NCI-H146 treated with DMSO at 0.1 percent for 48 hours (cell line): ENCODE results near the gene CASP9.
"Not testable (repeated sequence)": the region's sequence is repeated elsewhere in the genome, so short reads cannot be mapped to it uniquely, and the experiment has no call there.

ENCODE experiments used
- DNase-seq: peaks from one replicate; lab custom pipeline; 2025; ENCODE audit not compliant: unreplicated experiment; lab: John Stamatoyannopoulos, UW

Gene CASP9

DNA sequence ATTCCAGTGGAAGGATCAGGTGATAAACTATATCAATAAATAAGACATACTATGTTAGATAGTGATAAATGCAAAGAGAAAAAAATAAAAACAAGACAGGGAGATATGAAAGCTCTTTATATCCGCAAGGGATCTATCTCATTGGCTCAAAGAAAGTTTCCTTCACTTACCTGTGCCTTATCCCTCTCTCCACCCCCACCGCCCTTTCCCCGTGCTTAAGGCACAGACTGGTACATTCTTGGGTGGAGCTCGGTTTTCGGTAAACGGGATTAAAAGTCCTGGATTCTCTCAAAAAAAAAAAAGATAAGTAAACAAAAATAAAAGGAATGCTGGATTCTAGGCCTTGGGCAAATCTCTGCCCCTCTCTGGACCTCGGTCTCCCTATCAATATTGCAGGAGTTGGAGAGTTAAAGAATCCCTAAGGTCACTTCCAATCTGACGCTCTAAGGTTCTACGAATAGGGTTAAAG lies 2.0 kb upstream of the CASP9 start:
- DNase-seq = no peak

DNA sequence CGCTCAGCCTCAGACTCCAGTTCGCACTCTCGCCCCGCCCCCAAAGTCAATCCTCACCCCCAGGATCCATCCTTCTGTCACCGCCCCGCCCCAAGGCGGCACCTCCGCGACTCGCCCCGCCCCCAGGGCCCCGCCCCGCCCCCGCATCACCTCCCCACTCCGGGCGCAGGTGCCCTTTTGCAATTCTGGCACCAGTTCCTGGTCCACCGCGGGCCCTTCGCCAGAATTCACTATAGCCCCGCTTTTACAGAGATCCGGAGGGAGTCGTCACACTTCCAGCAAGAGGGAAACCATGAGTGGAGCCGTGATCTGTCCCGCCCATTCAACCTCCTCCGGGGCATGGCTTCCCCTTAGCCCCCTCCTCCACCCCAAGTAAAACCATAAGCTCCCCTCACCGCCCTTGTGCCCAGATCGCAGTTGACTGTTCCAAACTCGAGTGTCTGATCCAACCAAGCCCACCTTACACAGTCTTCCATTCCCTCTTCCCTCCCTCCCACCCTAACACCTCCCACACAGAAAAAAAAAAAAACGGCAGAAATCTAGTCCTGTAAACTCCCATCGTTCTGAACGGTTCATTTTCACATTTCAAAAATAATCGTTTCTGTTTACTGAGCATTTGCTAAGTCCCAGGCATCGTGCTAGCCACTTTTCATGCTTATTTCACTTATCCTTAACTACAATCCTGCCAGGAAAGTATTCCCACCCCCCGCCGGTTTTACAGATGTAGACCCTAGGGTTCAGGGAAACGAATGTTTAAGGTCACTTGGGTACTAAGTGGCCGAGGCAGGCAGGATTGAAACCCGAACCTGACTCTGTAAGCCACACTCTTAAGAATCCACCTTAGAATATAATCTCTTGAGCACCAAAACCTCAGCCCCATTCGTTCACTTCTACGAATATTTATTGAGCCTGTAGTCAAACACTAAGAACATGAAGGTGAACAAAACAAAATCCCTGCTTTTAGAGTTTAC lies 1.3 kb upstream of the CASP9 start:
- no peak for DNase-seq

DNA sequence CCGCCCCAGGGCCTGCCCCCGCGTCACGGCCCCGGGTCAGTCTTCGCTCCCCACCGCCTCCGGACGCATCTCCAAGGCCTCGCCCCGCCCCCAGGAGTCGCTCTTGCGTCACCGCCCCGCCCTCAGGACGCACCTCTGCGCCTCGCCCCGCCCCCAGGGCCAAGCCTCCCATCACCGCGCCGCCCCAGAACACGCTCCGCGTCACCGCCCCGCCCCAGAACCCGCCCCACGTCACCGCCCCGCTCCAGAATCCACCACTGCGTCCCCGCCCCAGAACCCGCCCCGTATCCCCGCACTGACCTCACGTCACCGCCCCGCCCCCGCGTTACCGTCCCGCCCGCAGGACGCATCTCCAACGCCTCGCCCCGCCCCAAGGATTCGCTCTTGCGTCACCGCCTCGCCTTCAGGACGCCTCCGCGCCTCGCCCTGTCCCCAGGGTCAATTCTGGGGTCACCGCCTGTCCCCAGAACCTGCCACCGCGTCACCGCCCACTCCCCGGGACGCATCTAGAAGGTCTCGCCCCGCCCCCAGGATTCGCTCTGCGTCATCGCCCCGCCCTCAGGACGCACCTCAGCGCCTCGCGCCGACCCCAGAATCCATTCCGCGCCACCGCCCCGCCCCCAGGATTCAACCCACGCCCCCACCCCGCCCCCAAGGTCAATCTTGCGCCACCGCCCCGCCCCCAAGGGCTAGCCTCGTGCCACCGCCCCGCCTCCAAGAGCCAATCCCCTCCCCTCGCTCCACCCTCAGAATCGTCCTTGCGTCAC lies 451 bp upstream of the CASP9 start:
- DNase-seq = peak; percentile 88

DNA sequence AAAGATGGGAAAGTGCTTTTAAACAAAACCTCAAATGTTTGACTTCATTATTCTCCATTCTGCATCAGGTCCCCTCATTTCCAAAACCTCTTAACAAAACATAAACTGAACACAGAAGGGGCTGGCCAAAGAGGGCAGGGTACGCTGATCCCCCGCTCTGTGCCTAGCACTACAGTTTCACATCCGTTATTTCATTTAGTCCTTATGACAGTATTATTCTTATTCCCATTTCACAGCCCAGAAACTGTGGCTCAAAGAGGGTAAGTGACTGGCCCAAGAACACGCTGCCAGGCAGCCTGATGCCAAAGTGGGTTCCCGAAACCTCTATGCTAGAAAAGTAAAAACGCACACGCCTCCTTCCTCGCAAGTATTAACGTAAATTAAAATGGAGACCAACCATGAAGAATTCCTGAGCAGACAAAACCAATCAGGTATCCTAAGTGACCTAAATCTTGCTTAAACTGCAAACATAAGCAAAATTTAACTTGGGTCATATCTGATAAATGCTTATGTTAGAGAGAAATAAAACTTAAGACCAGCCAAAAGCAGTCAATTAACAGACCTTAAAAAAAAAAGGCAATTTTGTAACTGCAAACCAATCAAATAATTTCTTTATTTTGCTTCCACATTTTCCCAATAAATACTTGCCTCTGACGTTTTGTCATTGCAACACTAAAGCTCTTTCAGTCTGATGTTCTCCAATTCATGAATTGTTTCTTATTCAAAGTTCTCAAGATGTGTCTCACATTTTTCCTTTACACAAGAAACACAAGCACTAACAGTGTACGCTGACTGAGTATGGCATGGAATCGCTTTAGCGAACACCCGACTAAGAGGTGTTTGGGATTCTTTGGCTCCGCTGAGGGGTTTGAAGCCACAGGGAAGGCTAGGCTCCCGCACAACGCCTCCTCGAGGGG lies 653 bp downstream of the CASP9 start:
- DNase-seq = no peak

DNA sequence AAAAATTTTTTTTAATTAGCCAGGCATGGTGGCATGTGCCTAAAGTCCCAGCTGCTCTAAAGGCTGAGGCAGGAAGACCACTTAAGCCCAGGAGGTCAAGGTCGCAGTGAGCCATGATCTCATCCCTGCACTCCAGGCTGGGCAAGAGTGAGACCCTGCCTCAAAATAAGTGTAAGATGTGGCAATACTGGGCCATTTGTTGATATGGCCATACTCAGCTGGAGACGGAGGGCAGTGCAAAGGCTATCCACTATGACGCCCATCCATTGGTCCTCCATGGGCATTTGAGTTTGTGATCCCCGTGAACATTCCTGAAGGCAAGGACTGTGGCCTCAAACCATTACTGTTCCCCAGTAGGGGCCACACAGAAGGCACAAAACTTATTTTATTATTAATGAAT lies 1.5 kb downstream of the CASP9 start:
- no peak for DNase-seq

DNA sequence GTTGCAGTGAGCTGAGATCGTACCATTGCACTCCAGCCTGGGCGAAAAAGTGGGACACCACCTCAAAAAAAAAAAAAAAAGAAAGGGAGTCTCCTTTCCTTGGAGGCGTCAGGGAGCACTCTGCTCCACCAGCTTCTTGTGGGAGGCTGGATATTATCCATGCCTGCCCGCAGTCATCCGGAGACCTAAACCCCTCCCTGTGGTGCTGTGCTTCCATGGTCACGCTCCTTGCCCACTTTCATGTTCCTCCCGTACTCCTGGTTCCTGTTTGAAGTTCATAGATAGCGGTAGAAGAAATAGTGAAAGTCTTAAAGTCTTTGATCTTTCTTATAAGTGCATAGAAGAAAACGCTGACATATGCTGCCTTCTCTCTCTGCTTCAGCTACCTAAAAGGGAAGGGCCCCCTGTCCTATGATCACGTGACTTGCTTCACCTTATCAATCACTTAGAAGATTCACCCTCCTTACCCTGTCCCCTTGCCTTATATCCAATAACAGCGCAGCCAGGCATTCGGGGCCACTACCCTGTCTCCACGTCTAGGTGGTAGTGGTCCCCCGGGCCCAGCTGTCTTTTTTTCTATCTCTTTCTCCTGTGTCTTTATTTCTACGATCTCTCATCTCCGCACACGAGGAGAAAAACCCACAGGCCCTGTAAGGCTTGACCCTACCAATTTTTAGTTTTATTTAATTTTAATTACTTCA lies 2.7 kb downstream of the CASP9 start:
- not testable (repeated sequence) for DNase-seq

DNA sequence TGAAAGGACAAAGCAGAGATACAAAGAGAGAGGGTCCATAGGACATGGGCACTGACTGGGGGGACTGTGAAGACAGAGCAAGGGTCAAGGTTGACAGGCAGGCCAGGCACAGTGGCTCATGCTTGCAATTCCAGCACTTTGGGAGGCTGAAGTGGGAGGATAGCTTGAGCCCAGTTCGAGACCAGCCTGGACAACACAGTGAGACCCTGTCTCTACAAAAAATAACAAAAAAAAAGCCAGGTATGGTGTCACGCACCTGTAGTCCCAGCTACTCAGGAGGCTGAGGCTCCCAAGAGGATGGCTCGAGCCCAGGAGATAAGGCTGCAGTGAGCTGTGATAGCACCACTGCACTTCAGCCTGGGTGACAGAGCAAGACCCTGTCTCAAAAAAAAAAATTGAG lies 4.4 kb downstream of the CASP9 start:
- DNase-seq = no peak

DNA sequence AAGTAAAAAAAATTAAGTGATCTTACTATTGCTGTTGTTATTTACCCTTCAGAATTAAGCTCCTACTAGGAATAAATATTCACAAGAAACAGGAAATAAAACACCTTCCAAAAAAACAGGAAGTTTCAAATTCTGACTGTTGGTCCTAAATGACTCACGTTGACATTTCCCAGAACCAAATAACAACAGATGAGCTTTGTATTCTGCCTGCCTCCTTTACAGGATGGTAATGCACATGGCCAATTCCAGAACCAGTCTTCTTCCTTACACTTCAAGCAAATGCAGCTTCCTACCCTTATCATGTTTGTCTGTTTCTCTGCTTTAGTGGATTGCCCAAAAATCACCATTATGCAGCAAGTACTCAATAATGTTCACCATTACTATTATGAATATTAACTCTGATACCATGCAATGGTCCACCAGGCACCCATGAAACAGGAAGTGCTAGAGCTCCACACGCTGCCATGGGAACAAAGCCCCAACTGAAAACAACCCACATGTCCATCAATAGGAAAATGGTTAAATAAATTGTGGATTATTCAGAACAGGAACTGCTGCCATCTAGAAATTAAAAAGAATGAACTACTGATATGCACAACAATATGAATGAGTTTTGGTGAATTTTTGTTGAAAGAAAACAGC lies 8.9 kb downstream of the CASP9 start:
- DNase-seq = no peak

DNA sequence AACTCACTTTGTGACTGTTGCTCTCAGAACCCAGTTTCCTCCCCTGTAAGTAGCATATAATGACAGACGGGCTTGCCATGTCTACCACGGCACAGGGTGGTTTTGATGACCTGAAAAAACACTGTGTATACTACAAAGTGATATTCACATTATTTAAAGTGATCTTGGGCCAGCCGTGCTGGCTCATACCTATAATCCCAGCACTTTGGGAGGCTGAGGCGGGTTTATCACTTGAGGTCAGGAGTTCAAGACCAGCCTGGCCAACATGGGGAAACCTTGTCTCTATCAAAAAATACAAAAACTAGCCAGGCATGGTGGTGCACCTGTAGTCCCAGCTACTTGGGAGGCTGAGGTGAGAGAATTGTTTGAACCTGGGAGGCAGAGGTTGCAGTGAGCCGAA lies 9.5 kb downstream of the CASP9 start:
- not testable (repeated sequence) for DNase-seq

DNA sequence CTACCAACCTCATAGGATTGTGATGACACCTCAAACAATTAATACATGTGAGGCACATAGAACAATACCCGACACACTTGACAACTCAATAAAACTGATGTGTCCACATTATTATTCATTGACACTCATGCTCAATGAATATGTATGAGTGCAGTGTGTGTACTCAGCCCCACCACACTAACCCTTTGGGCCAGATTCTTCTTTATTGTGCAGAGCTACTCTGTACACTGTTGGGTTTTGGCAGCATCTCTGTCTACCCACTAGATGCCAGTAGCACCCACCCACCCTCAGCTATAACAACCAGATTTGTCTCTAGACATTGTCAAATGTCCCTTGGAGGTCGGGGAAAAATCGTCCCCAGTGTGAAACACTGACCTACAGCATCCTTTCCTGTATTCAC lies 10.1 kb downstream of the CASP9 start:
- DNase-seq = no peak

DNA sequence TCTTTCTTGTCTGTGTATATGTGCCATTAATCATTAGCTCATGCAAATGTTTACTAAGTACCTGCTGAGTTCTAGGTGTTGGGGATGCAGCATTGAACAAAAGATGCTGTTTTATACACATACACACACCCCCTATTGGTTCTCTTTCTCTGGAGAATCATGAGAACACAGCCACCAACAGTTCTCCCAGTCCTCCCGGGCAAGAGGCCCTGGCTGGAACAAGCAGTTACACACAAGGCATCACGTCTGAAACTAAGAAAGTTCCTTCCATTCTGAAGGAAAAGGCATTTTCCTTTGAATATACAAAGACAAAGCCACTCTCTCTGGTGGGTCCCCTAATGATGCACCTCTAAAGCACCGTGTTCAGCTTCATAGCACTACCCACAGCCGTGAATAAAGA lies 10.8 kb downstream of the CASP9 start:
- DNase-seq = no peak

DNA sequence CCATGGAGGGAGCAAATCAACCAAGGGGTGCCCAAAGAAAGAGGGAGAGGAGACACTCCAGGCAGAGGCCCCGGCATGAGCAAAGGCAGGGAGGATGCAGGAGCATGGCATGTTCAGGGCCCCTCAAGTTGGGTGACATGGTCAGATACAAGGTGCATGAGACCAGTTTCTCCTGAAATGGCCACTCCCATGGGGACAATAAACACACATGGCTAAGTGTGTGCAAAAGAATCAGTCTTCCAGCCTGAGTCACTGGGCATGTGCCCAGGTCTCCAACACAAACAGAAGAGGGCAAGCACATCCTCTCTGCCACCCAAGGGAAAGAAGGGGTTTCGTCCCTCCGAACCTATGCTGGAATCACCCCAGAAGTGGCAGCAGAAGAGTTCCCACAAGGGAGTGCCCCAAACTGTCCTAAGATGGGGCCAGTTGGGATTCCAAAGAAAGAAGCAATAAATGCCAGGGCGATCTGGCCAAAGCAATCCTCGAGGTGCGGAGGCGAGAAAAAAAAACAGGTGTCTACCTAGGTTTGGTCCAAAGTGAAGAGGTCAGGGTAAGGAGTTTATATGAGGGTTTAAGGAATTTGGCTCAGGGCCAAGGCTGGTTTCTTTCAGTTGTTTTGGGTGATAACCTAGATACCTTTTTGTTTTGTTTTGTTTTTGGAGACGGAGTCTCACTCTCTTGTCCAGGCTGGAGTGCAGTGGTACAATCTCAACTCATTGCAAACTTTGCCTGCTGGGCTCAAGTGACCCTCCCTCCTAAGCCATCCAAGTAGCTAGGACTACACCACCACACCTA lies 13.2 kb downstream of the CASP9 start:
- no peak for DNase-seq

DNA sequence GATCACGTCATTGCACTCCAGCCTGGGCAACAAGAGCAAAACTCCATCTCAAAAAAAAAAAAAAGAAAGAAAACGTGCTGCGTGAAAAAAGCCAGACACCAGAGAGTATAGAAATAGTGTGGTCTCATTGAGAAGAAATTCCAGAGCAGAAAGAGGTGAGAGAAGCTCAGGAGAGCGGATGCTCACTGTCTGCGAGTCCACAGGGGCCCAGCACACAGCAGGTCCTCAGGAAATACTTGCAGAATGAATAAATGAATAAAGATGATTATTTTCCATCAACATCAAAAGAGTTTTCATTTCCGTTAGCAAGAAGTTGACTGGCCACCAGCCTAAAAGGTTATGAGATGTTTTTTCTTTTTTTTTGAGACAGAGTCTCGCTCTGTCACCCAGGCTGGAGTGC lies 14.4 kb downstream of the CASP9 start:
- no peak for DNase-seq

DNA sequence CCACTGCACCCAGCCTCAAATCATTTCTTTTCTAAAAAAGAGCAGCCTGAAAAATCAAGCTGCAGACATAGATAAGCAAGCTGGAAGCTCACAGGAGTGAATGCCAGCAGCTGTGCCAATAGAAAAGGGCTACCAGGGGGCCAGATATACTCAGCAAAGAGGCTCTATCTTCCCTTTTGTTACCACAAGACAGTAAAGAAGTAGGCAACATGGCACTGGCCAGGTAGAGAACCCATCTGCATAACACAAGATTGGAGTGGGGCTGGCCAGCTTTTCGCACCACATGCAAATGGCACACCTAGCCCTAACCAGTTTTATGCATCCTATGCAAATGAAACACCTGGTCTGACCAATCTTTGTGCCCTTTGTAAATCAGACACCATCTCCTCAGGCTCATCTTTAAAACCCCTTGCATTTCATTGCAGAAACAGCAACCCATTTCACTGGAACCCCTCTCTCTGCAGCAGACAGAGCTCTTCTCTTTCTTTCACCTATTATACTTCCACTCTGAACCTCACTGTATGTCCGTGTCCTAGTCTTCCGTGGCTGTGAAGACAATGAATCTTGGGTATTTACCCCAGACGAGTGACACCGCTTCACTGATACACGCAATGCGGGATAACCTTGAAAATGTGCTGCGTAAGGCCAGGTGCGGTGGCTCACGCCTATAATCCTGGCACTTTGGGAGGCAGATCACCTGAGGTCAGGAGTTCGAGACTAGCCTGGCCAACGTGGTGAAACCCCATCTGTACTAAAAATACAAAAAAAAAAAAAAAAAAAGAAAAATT lies 15.1 kb downstream of the CASP9 start:
- no peak for DNase-seq

DNA sequence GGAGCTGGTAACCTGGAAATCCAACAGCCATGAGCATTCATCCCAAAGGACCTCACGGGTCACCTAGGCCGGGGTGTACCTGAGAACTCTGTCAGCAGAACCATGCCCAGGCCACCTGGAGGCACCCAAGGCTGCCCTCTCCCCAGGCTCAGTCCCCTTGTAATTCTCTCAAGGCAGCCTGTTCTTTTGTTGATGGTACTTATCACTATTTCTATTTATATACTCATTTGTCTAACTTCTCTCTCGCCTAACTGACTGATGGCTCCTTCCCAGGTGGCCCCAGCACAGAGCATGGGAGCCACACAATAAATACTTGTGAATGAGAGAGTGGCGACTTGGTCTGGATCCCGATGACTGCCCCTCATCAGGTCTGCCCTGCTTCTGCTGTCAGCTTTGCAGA lies 16.7 kb downstream of the CASP9 start:
- DNase-seq = no peak

DNA sequence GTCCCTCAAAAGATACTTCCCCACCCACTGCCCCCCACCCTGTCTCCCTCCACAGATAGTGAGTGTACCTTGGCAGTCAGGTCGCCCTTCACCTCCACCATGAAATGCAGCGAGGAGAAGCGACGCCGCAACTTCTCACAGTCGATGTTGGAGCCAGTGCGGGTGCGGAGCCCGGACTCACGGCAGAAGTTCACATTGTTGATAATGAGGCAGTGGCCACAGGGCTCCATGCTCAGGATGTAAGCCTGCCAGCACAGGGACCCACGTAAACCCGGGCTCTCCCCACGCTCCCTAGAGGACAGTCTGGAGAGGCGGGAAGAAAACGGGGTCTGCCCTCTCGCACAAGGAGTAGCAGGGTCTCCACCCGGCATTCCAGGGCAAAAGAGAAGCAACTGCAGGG lies 17.2 kb downstream of the CASP9 start:
- no peak for DNase-seq

DNA sequence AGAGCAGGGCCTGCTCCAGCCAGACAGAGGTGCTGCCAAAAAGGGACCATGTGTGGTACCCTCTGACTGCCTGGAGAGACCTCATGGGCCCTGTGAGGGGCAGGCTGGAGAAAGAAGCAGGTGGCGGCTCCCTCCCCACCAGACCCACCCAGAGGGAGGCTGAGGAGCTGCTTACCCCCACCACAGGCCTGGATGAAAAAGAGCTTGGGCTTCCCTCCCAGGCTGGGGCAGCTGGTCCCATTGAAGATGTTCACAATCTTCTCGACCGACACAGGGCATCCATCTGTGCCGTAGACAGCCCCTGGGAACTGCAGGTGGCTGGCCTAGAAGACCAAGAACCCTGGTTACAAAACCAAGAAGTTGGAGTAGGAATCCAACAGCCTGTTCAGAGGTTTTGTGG lies 19.6 kb downstream of the CASP9 start:
- no peak for DNase-seq
